Panc1 (cell line): Measurements from ENCODE around the gene USP9X. TPM values are rescaled to one million over a fixed set of nuclear protein-coding genes. Genes with fewer than 3 reads are reported as not detected.

ENCODE experiments used
- ATAC-seq: fragments of 200-7000 bp; cut with Tn5 transposase; 2 replicates; pipeline ENCODE4 v1.9.1; 2020; ENCODE audit warnings: mild to moderate bottlenecking, moderate library complexity
- BruUV-seq: library from RNA; stranded (reverse); fragments of 400-500 nt; replicated peaks from 2 replicates; lab custom pipeline; 2021; lab: Mats Ljungman, UMichigan
- CTCF ChIA-PET: fragments of 300-600 bp; sonication (Branson Sonifier 250); formaldehyde crosslinking; loops from one replicate; lab custom pipeline; 2022; ENCODE audit warnings: antibody characterized with exemption; lab: Charles Lee
- POLR2A ChIA-PET: fragments of 300-600 bp; sonication (Branson Sonifier 250); formaldehyde crosslinking; loops from one replicate; lab custom pipeline; 2022; ENCODE audit warnings: antibody characterized with exemption; lab: Charles Lee
- DNase-seq: peaks from one replicate; pipeline ENCODE4 v3.0.0-alpha.2; 2010; ENCODE audit warnings: low read depth, low spot score
- H3K27ac ChIP-seq: 2 replicates; pipeline ENCODE4 v1.5.1; 2011; ENCODE audit warnings: mild to moderate bottlenecking, low read length, inconsistent platforms
- H3K27me3 ChIP-seq: fragments of 200-500 bp; sonication (Bioruptor generic); 2 replicates; pipeline ENCODE4 v1.6.0; 2014; ENCODE audit warnings: low read length, inconsistent platforms; ENCODE audit not compliant: control insufficient read depth, insufficient read depth
- H3K36me3 ChIP-seq: fragments of 200-500 bp; sonication (Bioruptor generic); 2 replicates; pipeline ENCODE4 v1.5.1; 2014; ENCODE audit warnings: inconsistent platforms, mild to moderate bottlenecking, low read length, moderate library complexity; ENCODE audit not compliant: control insufficient read depth, insufficient read depth
- H3K4me1 ChIP-seq: 2 replicates; pipeline ENCODE4 v1.5.1; 2011; ENCODE audit warnings: inconsistent platforms, mild to moderate bottlenecking, low read length, moderate library complexity; ENCODE audit not compliant: control insufficient read depth, insufficient read depth
- H3K4me3 ChIP-seq, 2 experiments: 2 replicates each; pipeline ENCODE4 v1.5.1; 2011 to 2012; ENCODE audit warnings: low read depth in 2 of 2, low read length in 2 of 2, mild to moderate bottlenecking in 2 of 2, inconsistent platforms in 1 of 2, moderate library complexity in 1 of 2
- H3K9me3 ChIP-seq: fragments of 200-500 bp; sonication (Bioruptor generic); 2 replicates; pipeline ENCODE4 v1.5.1; 2014; ENCODE audit warnings: low read depth, mild to moderate bottlenecking, inconsistent platforms, low read length, moderate library complexity; ENCODE audit not compliant: control insufficient read depth, insufficient read depth
- CTCF ChIP-seq: fragments of 450-650 bp; IDR thresholded peaks from 2 replicates; pipeline ENCODE4 v1.5.1; 2017; ENCODE audit warnings: mild to moderate bottlenecking
- POLR2AphosphoS5 ChIP-seq: IDR thresholded peaks from 2 replicates; pipeline ENCODE4 v1.6.1; 2012; ENCODE audit warnings: mild to moderate bottlenecking, low read depth, low read length, moderate library complexity
- REST ChIP-seq, 2 experiments: IDR thresholded peaks; 2 replicates each; pipeline ENCODE4 v1.6.1; 2011 to 2012; ENCODE audit warnings: low read depth in 2 of 2, control low read depth in 1 of 2, low read length in 1 of 2, mild to moderate bottlenecking in 1 of 2, moderate library complexity in 1 of 2; ENCODE audit not compliant: insufficient read depth in 1 of 2
- SIN3A ChIP-seq: IDR thresholded peaks from 2 replicates; pipeline ENCODE4 v1.6.1; 2012; ENCODE audit warnings: low read depth, mild to moderate bottlenecking, low read length, moderate library complexity, borderline replicate concordance; ENCODE audit not compliant: insufficient read depth
- TCF7L2 ChIP-seq: IDR thresholded peaks from 2 replicates; pipeline ENCODE4 v1.6.1; 2011; ENCODE audit warnings: mild to moderate bottlenecking, low read depth, low read length, inconsistent platforms
- in situ Hi-C: cut with HindIII; loops from 2 replicates; pipeline ENCODE4 v1.10.0; 2016; ENCODE audit warnings: low sequenced_read_pairs, low pct_unique_long_range_greater_than_20kb
- intact Hi-C: fragments of 100-400 bp; cut with micrococcal nuclease; formaldehyde crosslinking; loops from one replicate; pipeline ENCODE4 v1.10.0; 2022; ENCODE audit not compliant: unreplicated experiment
- total RNA-seq: library from RNA; stranded (reverse); gene quantifications from one replicate; pipeline ENCODE4 v1.2.1, GENCODE V29; 2021; ENCODE audit not compliant: unreplicated experiment

USP9X gene
- total RNA-seq, 1 experiment from 2014 or later: 44.4 TPM

- H3K4me1 ChIP-seq: no peaks in the 10 kb centered on the region
- intact Hi-C loops (no loop called here), in situ Hi-C loops (no loop called here)
- DNase-seq (no peak), ATAC-seq (no peak)
- TF ChIP-seq SIN3A: no peak
- no peak for TF ChIP-seq TCF7L2
- no peak for TF ChIP-seq REST (IDR thresholded peaks at IDR 0.05; ENCODE audit: insufficient read depth in 1 of 2, low read depth in 2 of 2, low read length in 1 of 2)
- TF ChIP-seq POLR2AphosphoS5: no peak
- TF ChIP-seq CTCF: no peak
- no peaks in the 10 kb centered on the region for H3K27me3 ChIP-seq
- POLR2A ChIA-PET: no interaction called here
- H3K4me3 ChIP-seq: no peak overlapping the region
- H3K9me3 ChIP-seq: no peaks in the 10 kb centered on the region
- H3K36me3 ChIP-seq: no peaks in the 10 kb centered on the region; the same call in 1 of the 2 replicates
- BruUV-seq: no TSS peak
- CTCF ChIA-PET: interaction anchor here (0.6 kb wide), 1 partner anchor 78 kb away, joined by 4 read pairs; no protein-coding TSS in a partner anchor
- no peak overlapping the region for H3K27ac ChIP-seq
Measured at GRCh38 chrX:41164449-41164848, 79.2 kb downstream of the USP9X start.

DNA sequence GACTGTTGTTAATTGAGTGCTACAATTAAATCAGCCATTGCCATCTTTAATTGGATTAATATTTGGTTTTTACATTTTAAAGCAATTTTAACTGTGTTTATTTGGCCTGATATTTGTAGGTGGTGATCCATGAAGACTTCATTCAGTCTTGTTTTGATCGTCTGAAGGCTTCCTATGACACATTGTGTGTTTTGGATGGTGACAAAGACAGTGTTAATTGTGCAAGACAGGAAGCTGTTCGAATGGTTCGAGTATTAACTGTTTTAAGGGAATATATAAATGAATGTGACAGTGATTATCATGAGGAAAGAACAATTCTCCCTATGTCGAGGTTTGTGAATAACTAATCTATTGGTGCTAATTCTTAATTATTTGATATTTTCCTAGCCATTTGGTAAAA is 82.6 kb downstream of the USP9X start:
- no peaks in the 10 kb centered on the region for H3K9me3 ChIP-seq
- H3K4me1 ChIP-seq: no peaks in the 10 kb centered on the region
- ATAC-seq (no peak), DNase-seq (no peak)
- H3K4me3 ChIP-seq: no peak overlapping the region
- H3K27me3 ChIP-seq: no peaks in the 10 kb centered on the region
- POLR2A ChIA-PET: no interaction called here
- BruUV-seq: no TSS peak
- no peaks in the 10 kb centered on the region; the same call in 1 of the 2 replicates for H3K36me3 ChIP-seq
- TF ChIP-seq TCF7L2 (no peak), REST (IDR thresholded peaks at IDR 0.05; ENCODE audit: insufficient read depth in 1 of 2, low read depth in 2 of 2, low read length in 1 of 2) (no peak), SIN3A (no peak), POLR2AphosphoS5 (no peak)
- intact Hi-C loops (no loop called here), in situ Hi-C loops (no loop called here)
- CTCF ChIA-PET: no interaction called here
- no peak overlapping the region for H3K27ac ChIP-seq
